Activated T-cell treated with anti-CD3 and anti-CD28 coated beads, Interleukin-2, amount 50 U/mL, for 48 hours (primary cell): ENCODE results near the gene KCNQ1.

ENCODE experiments used
- DNase-seq, 2 experiments: peaks; one replicate each; pipeline ENCODE4 v3.0.0-alpha.2; 2020

The KCNQ1 gene

GRCh38 chr11:2742611-2743426, 298.0 kb downstream of the KCNQ1 start:
- no peak for DNase-seq

- no peak for DNase-seq
Measured at GRCh38 chr11:2743427-2744110, 298.8 kb downstream of the KCNQ1 start.

GRCh38 chr11:2744166-2744565, 299.4 kb downstream of the KCNQ1 start:
- no peak for DNase-seq

DNA sequence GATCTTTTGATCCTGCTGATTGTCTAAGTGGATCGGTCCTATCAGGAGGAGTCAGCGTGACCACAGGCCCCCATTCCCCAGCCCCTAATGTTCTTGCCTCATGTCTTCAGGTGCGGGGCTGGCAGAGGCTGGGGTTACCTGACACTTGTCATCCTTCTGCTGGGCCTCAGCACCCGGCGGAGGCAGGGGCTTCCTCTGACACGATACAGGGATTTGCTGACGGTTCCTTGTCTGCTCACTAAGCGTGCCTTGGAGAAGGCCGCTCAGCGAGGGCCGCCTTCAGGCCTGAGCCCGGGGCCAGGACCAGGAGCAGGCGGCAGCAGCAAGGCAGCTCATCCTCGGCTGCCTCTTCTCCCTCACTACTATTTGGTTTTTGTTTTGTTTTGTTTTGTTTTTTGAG, 300.7 kb downstream of the KCNQ1 start:
- DNase-seq, result no peak

- DNase-seq, result no peak
Measured at GRCh38 chr11:2746401-2747247, 301.8 kb downstream of the KCNQ1 start.

GRCh38 chr11:2747248-2748027, 302.6 kb downstream of the KCNQ1 start:
- DNase-seq, result no peak

GRCh38 chr11:2748061-2748813, 303.4 kb downstream of the KCNQ1 start:
- no peak for DNase-seq

DNA sequence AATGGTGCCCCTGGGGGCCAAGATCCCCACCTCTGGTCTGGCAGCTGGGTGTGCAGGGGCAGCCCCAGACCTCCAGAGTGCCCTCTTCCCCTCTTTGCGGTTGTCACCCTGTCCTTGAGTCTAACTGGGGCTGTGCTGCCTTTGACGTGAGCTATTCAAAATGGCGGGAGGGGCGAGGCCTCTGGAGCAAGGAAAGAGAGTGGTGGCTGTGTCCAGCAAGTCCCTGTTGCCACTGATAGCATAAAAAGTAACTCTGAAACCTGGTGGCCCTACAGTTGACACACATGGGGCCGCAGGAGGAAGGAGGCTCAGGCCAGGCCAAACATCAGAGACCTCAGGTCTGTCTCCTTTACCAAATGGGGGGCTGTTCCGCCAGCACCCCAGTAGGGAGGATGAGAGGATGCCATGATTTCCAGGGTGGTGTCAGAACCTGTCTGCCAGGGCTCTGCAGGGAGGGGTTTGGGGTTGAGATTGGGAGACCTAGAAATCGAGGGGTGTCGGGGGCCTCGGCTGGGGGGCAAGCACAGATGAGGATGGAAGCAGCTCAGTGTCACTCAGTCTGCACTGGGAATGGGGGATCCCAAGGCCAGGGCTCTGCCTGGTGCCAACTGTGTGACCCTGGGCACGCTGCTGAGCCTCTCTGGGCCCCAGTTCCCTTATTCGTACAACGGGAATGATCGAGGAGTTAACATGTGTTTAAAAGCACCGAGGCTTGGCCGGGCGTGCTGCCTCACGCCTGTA, 304.2 kb downstream of the KCNQ1 start:
- no peak for DNase-seq

- DNase-seq, result no peak
Measured at GRCh38 chr11:2750101-2750681, 305.4 kb downstream of the KCNQ1 start.

GRCh38 chr11:2750682-2751522, 306.1 kb downstream of the KCNQ1 start:
- no peak for DNase-seq

DNA sequence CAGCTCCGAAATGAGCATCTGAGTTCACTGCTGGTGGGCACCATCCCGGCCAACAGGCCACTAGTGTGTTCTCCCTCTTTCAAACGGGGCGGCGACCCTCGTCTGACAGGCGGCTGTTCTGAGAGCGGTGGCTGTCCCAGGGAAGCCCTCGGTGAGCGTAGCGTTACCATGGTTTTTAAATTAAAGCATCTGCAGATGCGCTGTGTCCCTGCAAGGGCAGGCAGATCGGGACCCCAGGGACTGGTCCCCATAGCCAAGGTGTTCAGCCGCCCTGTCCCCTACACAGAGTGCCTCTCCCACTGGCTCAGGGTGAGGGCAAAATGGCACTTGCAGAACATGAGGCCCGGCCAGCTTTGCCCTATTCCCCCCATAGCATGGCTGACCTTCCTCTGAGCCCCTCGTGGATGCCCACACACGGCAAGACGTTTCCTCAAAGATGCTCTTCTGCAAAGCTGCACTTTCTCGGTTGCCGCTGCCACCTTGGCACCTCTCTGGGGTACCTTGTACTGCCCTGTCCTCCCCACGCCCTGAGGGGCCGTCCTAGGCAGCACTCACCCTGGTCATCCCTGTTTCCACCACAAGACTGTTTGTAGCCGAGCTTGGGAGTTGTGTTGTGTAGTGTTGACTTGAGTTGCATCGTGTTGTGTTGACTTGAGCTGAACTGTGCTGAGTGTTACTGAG, 306.9 kb downstream of the KCNQ1 start:
- DNase-seq, result no peak

- DNase-seq, result no peak
Measured at GRCh38 chr11:2752204-2752770, 307.5 kb downstream of the KCNQ1 start.

DNA sequence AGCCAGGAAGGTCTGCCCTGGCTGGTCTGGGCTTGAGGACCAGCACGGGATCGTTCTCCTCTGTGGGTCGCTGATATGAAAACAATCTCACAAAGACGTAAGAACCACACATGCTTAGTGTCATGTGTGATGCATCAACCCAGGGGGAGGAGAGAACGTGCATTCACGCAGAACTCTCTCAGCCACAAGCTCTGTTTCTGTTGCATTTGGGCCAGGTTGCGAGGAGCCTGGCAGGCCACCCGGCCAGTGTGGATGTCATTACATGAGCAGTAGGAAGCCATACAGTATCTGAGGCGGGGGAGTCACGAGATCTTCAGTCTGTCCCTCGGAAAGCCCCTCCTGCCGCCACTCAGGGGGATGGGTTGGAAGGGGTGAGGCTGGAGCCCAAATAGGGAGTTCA, 308.1 kb downstream of the KCNQ1 start:
- no peak for DNase-seq

DNA sequence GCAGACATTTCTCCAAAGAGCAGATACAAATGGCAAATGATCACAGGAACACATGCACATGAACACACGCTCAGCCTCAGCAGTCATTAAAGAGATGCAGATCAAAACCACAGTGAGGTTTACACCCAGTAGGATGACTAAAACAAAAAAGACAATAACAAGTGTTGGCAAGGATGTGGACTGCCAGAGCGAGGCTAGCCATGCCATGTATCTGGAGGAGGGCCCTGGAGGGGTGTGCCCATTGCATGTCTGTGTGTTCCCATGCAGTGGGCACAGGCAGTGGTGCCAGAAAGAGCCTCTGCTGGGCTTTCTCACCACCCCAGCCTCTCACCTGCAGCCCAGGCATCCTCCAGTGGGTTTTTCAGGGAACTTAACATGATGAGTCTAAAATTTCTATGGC, 309.2 kb downstream of the KCNQ1 start:
- no peak for DNase-seq

DNA sequence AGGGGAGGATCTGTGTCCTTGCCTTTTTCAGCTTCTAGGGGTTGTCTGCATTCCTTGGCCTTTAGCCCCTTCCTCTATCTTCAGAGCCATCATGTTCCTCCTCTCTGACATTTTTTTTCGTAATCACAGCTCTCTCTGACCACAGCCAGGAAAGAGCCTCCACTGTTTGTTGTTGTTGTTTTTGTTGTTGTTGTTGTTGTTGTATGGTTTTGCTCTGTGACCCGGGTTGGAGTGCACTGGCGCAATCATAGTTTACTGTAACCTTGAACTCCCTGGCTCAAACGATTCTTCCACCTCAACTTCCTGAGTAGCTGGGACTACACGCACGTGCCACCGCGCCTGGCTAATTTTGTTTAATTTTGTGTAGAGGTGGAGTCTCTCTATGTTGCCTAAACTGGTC, 310.3 kb downstream of the KCNQ1 start:
- DNase-seq, result no peak

GRCh38 chr11:2758751-2759150, 313.9 kb downstream of the KCNQ1 start:
- no peak for DNase-seq

DNA sequence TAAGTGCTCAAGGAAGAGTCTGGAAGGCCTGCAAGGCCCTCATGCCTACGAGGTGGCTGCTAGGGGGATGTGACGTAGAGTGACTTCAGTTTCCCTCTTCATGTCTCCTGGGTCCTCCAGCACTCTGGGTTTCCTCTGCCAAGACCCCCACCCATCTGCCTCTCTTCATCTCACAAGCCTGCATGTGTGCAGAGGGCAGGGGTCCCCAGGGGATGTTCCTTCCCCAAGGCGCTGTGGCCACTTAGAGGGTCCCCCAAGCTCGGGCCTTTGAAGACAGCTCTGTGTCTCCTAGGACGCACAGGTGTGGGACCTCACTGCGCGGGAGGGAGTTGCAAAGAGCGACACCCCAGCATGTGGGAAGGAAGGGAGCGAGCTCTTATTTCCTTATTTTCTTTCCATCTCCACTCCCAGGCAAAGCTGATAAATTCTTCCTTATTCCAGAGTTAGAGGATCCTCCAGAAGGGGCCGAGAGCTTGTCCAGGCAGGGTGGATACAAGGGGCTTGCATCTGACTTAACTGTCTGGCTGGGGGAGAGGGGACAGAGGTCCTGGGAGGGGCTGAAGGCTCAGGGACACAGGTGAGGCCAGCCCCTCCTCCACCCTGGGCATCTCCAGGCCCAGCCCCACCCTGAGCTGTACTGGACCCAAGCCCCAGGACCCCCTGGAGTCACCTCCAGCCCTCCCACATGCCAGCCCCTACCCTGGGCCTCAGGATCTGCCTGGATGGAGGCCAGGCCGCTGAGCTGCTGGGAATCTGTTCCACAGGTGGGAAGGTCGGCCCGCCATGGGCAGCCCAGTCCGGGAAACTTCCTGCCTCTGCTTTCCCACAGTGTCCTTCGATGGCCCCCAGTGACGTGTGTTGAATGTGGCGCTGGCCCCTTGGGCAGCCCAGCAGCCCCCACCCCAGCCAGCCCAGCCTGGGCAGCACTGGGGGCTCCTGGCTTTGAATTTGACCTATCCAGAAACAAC, 314.7 kb downstream of the KCNQ1 start:
- DNase-seq, result no peak
